ENCODE measurements around the gene CCL26. TPM values are rescaled to one million over a fixed set of nuclear protein-coding genes. Genes with fewer than 3 reads are reported as not detected.

CCL26 gene
- total RNA-seq, 2 experiments from 2014 or later: not detected

DNA sequence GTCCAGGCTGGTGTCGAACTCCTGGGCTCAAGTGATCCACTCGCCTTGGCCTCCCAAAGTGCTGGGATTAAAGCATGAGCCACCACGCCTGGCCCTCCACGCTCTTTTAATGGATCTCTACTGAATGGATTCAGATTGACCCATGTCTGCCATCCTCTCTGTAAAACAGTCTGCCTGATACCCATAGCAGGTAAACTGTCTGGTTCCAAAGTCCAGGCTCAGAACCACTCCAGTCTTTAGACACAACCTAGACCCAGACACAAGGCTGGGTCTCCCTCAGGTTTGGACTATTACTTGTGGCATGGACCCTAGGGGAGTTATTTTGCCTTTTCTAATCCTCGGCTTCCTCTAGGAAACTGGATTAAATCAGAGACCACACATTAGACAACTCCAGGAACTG is 52.4 kb downstream of the CCL26 start:
- no peak for DNase-seq
- no peaks in the 10 kb centered on the region for H3K9me3 Mint-ChIP-seq (ENCODE audit: insufficient read depth)
- H3K27me3 Mint-ChIP-seq (ENCODE audit: low read depth): no peaks in the 10 kb centered on the region
- H3K36me3 Mint-ChIP-seq (ENCODE audit: low read depth): no peaks in the 10 kb centered on the region
- ChIA-PET POLR2A (no interaction called here), CTCF (no interaction called here)
- H3K27ac Mint-ChIP-seq: no peak overlapping the region
- ATAC-seq: no peak
- no peaks in the 10 kb centered on the region for H3K4me1 Mint-ChIP-seq (ENCODE audit: low read depth)
- H3K4me3 Mint-ChIP-seq: no peak overlapping the region

Other genes starting within 250 kb of the CCL26 start
- 1 to 10 TPM; 4.1 to 4.6 TPM for gene HIP1, start 33.3 kb downstream of the CCL26 start, total RNA-seq
- gene CCL24, start 41.6 kb upstream of the CCL26 start, total RNA-seq: not detected
- 10 to 100 TPM; 18.1 to 18.4 TPM for gene RHBDD2, start 106.8 kb upstream of the CCL26 start, total RNA-seq
- 10 to 100 TPM; 31.8 to 32.2 TPM for gene POR, start 142.9 kb upstream of the CCL26 start, total RNA-seq
- gene TMEM120A, start 222.4 kb upstream of the CCL26 start, total RNA-seq: 10 to 100 TPM; 15.9 to 17.6 TPM